NCI-H2196 treated with DMSO at 0.1 percent for 48 hours (cell line): Measurements from ENCODE around the gene CSF2.

Source experiments
- DNase-seq: peaks from one replicate; lab custom pipeline; 2025; ENCODE audit not compliant: unreplicated experiment; lab: John Stamatoyannopoulos, UW

CSF2 gene

GRCh38 chr5:132067941-132068808, 5.4 kb upstream of the CSF2 start:
- no peak for DNase-seq

GRCh38 chr5:132069561-132069960, 4.0 kb upstream of the CSF2 start:
- no peak for DNase-seq

GRCh38 chr5:132069994-132070393, 3.6 kb upstream of the CSF2 start:
- DNase-seq = no peak

GRCh38 chr5:132070460-132071337, 2.9 kb upstream of the CSF2 start:
- no peak for DNase-seq

- DNase-seq = no peak
Measured at GRCh38 chr5:132071338-132071707, 2.3 kb upstream of the CSF2 start.

- no peak for DNase-seq
Measured at GRCh38 chr5:132072070-132072469, 1.5 kb upstream of the CSF2 start.

GRCh38 chr5:132072528-132072927, 1.1 kb upstream of the CSF2 start:
- DNase-seq = no peak

DNA sequence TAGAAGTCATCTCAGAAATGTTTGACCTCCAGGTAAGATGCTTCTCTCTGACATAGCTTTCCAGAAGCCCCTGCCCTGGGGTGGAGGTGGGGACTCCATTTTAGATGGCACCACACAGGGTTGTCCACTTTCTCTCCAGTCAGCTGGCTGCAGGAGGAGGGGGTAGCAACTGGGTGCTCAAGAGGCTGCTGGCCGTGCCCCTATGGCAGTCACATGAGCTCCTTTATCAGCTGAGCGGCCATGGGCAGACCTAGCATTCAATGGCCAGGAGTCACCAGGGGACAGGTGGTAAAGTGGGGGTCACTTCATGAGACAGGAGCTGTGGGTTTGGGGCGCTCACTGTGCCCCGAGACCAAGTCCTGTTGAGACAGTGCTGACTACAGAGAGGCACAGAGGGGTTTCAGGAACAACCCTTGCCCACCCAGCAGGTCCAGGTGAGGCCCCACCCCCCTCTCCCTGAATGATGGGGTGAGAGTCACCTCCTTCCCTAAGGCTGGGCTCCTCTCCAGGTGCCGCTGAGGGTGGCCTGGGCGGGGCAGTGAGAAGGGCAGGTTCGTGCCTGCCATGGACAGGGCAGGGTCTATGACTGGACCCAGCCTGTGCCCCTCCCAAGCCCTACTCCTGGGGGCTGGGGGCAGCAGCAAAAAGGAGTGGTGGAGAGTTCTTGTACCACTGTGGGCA, 642 bp downstream of the CSF2 start:
- DNase-seq = no peak

DNA sequence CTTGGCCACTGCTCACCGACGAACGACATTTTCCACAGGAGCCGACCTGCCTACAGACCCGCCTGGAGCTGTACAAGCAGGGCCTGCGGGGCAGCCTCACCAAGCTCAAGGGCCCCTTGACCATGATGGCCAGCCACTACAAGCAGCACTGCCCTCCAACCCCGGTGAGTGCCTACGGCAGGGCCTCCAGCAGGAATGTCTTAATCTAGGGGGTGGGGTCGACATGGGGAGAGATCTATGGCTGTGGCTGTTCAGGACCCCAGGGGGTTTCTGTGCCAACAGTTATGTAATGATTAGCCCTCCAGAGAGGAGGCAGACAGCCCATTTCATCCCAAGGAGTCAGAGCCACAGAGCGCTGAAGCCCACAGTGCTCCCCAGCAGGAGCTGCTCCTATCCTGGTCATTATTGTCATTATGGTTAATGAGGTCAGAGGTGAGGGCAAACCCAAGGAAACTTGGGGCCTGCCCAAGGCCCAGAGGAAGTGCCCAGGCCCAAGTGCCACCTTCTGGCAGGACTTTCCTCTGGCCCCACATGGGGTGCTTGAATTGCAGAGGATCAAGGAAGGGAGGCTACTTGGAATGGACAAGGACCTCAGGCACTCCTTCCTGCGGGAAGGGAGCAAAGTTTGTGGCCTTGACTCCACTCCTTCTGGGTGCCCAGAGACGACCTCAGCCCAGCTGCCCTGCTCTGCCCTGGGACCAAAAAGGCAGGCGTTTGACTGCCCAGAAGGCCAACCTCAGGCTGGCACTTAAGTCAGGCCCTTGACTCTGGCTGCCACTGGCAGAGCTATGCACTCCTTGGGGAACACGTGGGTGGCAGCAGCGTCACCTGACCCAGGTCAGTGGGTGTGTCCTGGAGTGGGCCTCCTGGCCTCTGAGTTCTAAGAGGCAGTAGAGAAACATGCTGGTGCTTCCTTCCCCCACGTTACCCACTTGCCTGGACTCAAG, 1.5 kb downstream of the CSF2 start:
- no peak for DNase-seq

- DNase-seq = no peak
Measured at GRCh38 chr5:132075719-132076077, 2.1 kb downstream of the CSF2 start.

DNA sequence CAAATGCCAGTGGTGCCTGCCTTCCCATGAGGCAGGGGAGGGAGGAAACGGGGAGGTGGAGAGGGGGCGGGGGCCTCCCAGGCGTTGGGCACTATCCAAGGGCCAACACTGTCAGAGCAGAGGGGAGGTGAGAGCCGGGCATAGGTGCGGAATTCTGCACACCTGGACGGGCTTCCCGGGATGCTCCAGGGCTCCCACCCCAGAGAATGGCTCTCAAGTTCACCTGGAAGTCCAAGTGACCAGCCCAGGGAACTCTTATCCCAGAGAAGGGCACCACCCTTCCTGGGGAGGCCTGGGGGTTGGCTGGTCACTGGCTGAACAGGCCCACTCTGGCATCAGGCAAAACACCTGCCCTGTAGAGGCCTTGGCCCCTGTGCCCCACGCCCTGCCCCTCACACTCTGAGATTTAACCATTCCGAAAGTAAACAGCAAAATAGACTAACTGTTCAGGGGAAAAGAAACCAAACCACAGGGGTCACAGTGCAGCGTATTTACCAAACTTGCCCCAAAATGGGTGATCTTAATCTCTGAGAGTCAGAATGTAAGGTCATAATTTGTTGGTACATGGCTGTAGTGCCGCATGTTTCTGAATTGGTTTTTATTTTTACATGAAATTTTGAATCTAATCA, 2.7 kb downstream of the CSF2 start:
- DNase-seq = no peak

DNA sequence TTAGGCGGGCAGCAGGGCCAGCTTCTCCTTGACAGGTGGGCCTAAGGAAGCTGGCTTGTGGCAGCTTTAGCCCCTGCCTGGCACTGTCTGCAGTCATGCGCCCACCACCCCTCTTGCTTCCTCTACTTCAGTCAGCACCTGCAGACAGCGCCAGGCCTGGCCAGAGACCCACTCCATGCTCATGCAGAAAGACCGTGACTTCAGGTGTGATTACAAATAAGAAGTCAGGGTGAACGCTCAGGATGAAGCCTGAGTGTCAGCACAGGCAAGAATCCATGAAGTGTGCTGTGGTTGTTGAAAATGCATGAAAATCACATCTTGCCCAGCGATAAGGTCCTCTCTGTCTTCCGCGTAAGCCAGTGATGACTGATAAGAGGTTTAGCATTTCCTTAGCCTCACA, 3.4 kb downstream of the CSF2 start:
- DNase-seq = no peak

DNA sequence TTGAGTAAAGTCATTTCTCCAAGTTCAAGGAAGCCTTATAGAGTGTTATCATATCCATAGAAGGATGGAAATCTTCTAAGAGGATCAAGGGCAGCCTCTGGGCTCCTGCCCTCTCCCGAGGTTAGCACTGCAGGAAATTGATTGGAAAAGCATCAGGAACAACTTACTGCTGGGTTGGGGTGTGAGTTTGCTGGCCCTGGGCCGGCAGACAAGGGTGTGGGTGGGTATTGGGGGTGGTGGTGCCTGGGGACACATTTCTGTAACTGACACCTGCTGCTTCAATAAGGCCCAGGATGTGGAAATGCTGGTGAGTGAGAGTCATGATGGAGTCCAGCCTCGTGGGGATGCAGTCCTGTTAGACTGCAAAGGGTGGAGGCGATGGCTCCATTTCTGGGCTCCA, 5.5 kb downstream of the CSF2 start:
- no peak for DNase-seq

- DNase-seq = no peak
Measured at GRCh38 chr5:132079619-132080018, 6.0 kb downstream of the CSF2 start.

DNA sequence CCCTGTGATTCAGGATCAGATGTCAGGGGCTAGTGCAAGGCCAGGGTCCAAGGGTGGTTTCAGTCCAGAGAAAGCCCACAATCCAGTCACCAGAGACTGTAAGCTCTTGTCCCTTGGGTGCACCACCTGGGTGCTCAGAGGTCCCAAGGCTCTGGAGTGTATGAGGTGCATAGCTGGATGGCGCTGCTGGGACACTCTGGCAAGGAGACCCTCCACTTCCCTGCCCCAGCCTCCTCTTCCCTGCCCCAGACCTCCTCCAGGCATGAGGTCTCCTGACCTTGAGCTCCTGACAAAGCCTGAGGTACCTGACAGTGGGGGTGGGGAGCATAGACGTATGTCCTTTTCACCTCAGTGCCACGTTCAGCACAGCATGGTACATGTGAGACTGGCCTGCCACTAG, 7.0 kb downstream of the CSF2 start:
- DNase-seq = no peak

- no peak for DNase-seq
Measured at GRCh38 chr5:132081458-132081857, 7.9 kb downstream of the CSF2 start.

- no peak for DNase-seq
Measured at GRCh38 chr5:132082329-132083023, 8.9 kb downstream of the CSF2 start.

- DNase-seq = no peak
Measured at GRCh38 chr5:132083071-132083678, 9.6 kb downstream of the CSF2 start.

DNA sequence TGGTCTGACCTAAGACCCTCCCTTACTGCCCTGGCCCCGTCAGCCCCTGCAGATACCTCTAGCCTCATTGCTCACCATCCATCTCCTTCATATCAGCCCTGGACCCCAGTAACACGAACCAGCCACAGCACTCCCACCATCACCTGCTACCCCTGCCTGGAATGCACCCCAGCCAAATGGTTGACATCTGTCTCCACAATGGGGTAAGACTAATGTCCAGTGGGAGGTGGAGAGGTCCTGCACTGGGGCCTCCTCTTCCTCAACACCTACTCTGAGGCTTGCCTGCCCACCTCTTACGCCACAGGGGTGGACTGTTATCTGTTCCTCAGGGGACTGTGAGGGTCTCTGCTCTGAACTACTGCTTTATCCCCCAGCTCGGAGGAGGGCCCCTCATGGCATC, 12.1 kb downstream of the CSF2 start:
- no peak for DNase-seq
